Measurements from ENCODE around the gene FIG4. TPM values are rescaled to one million over a fixed set of nuclear protein-coding genes. Genes with fewer than 3 reads are reported as not detected.

The FIG4 gene
- total RNA-seq, 4 donors from 2014 or later: 12.5 to 23.0 (median 19.3) TPM

GRCh38 chr6:109762166-109762565 lies 71.1 kb downstream of the FIG4 start:
- 88 to 100% methylated on average over 2 of the region's 2 CpGs for WGBS, 2 donors (ENCODE audit: low coverage in 1 of 2)
- Histone ChIP-seq H3K4me3 (no peak overlapping the region), H3K4me1 (peaks cover 0 to 2% (median 0%) of the 10 kb centered on the region in 3 donors), H3K9me3 (no peaks in the 10 kb centered on the region), H3K27me3 (no peaks in the 10 kb centered on the region), H3K36me3 (peaks cover 3 to 47% of the 10 kb centered on the region in 2 donors), H3K27ac (no peak overlapping the region)
- ATAC-seq: no peak
- TF ChIP-seq EP300 (IDR thresholded peaks at IDR 0.05) (no peak), CTCF (IDR thresholded peaks at IDR 0.05) (no peak), POLR2AphosphoS5 (IDR thresholded peaks at IDR 0.05) (no peak)

- H3K27me3 ChIP-seq: no peaks in the 10 kb centered on the region
- TF ChIP-seq POLR2A (IDR thresholded peaks at IDR 0.05) (no peak), EP300 (IDR thresholded peaks at IDR 0.05) (no peak)
- peaks cover 3 to 48% of the 10 kb centered on the region in 2 donors for H3K36me3 ChIP-seq
- H3K4me3 ChIP-seq: no peak overlapping the region
- WGBS, 2 donors (ENCODE audit: low coverage in 1 of 2): 45 to 100% methylated on average over 1 of the region's 1 CpG
- H3K4me1 ChIP-seq: peaks cover 0 to 2% (median 0%) of the 10 kb centered on the region in 3 donors
- no peaks in the 10 kb centered on the region for H3K9me3 ChIP-seq
- no peak overlapping the region for H3K27ac ChIP-seq
- ATAC-seq: no peak
Observed at GRCh38 chr6:109762769-109763441, 71.8 kb downstream of the FIG4 start.

GRCh38 chr6:109766167-109766566 lies 75.1 kb downstream of the FIG4 start:
- no peak overlapping the region for H3K4me3 ChIP-seq
- H3K9me3 ChIP-seq: no peaks in the 10 kb centered on the region
- WGBS, 2 donors (ENCODE audit: low coverage in 1 of 2): 84 to 97% methylated on average over 3 of the region's 3 CpGs
- no peaks in the 10 kb centered on the region for H3K4me1 ChIP-seq
- ATAC-seq: no peak
- H3K27ac ChIP-seq: no peak overlapping the region
- peaks cover 3 to 74% of the 10 kb centered on the region in 2 donors for H3K36me3 ChIP-seq
- TF ChIP-seq EP300 (IDR thresholded peaks at IDR 0.05) (no peak), POLR2AphosphoS5 (IDR thresholded peaks at IDR 0.05) (no peak), POLR2A (IDR thresholded peaks at IDR 0.05) (no peak), CTCF (IDR thresholded peaks at IDR 0.05) (no peak)
- no peaks in the 10 kb centered on the region for H3K27me3 ChIP-seq

GRCh38 chr6:109767961-109768360 lies 76.9 kb downstream of the FIG4 start:
- Histone ChIP-seq H3K27me3 (no peaks in the 10 kb centered on the region), H3K9me3 (no peaks in the 10 kb centered on the region), H3K27ac (no peak overlapping the region), H3K36me3 (peaks cover 3 to 74% of the 10 kb centered on the region in 2 donors), H3K4me3 (no peak overlapping the region), H3K4me1 (no peaks in the 10 kb centered on the region)
- 89% methylated on average over 3 of the region's 3 CpGs; no CpG with 5 or more reads in 1 of the 2 donors for WGBS, 2 donors (ENCODE audit: low coverage in 1 of 2)
- ATAC-seq: no peak
- no peak for TF ChIP-seq POLR2A (IDR thresholded peaks at IDR 0.05)
- no peak for TF ChIP-seq POLR2AphosphoS5 (IDR thresholded peaks at IDR 0.05)
- no peak for TF ChIP-seq EP300 (IDR thresholded peaks at IDR 0.05)
- TF ChIP-seq CTCF (IDR thresholded peaks at IDR 0.05): no peak

GRCh38 chr6:109768485-109768884 lies 77.4 kb downstream of the FIG4 start:
- H3K9me3 ChIP-seq: no peaks in the 10 kb centered on the region
- no peak overlapping the region for H3K27ac ChIP-seq
- peaks cover 3 to 72% of the 10 kb centered on the region in 2 donors for H3K36me3 ChIP-seq
- H3K27me3 ChIP-seq: no peaks in the 10 kb centered on the region
- 87% methylated on average over 5 of the region's 5 CpGs; no CpG with 5 or more reads in 1 of the 2 donors for WGBS, 2 donors (ENCODE audit: low coverage in 1 of 2)
- ATAC-seq: no peak
- no peaks in the 10 kb centered on the region for H3K4me1 ChIP-seq
- no peak overlapping the region for H3K4me3 ChIP-seq
- TF ChIP-seq CTCF (IDR thresholded peaks at IDR 0.05) (no peak), EP300 (IDR thresholded peaks at IDR 0.05) (no peak), POLR2A (IDR thresholded peaks at IDR 0.05) (no peak), POLR2AphosphoS5 (IDR thresholded peaks at IDR 0.05) (no peak)

Measured in gastroesophageal sphincter (tissue), 4 donors.